A673 (cell line): ENCODE data around the gene GZMM. TPM values are rescaled to one million over a fixed set of nuclear protein-coding genes. Genes with fewer than 3 reads are reported as not detected.

Source experiments
- BruUV-seq: library from RNA; stranded (reverse); fragments of 400-500 nt; replicated peaks from 2 replicates; lab custom pipeline; 2021; lab: Mats Ljungman, UMichigan
- CTCF ChIA-PET: fragments of 300-600 bp; sonication (Branson Sonifier 250); formaldehyde crosslinking; loops from one replicate; lab custom pipeline; 2022; ENCODE audit warnings: antibody characterized with exemption; lab: Charles Lee
- POLR2A ChIA-PET: fragments of 300-600 bp; sonication (Branson Sonifier 250); formaldehyde crosslinking; loops from one replicate; lab custom pipeline; 2022; ENCODE audit warnings: antibody characterized with exemption; ENCODE audit not compliant: low non-redundant PET; lab: Charles Lee
- DNase-seq: peaks from one replicate; pipeline ENCODE4 v3.0.0-alpha.2; 2015; ENCODE audit warnings: low spot score
- H3K27ac ChIP-seq: fragments of 200-600 bp; sonication (generic); 2 replicates; pipeline ENCODE4 v1.5.1; 2016; ENCODE audit warnings: mixed run types, low read depth, mild to moderate bottlenecking, mixed read lengths, antibody characterized with exemption, low read length; ENCODE audit not compliant: poor library complexity, severe bottlenecking
- H3K27me3 ChIP-seq: fragments of 200-600 bp; sonication (generic); replicated peaks from 2 replicates; pipeline ENCODE4 v1.6.1; 2017; ENCODE audit warnings: mixed run types, low read depth, mild to moderate bottlenecking, mixed read lengths, antibody characterized with exemption, low read length; ENCODE audit not compliant: insufficient read depth, poor library complexity
- H3K36me3 ChIP-seq: fragments of 200-600 bp; sonication (generic); 2 replicates; pipeline ENCODE4 v1.6.1; 2016; ENCODE audit warnings: mixed run types, mild to moderate bottlenecking, mixed read lengths, antibody characterized with exemption, low read length; ENCODE audit not compliant: insufficient read depth, poor library complexity, severe bottlenecking
- H3K4me1 ChIP-seq: fragments of 200-600 bp; sonication (generic); 2 replicates; pipeline ENCODE4 v1.6.1; 2017; ENCODE audit warnings: mixed run types, mild to moderate bottlenecking, mixed read lengths, antibody characterized with exemption, low read length; ENCODE audit not compliant: insufficient read depth, poor library complexity, severe bottlenecking
- H3K4me3 ChIP-seq: fragments of 200-600 bp; sonication (generic); 2 replicates; pipeline ENCODE4 v1.5.1; 2016; ENCODE audit warnings: low read depth, mixed run types, mild to moderate bottlenecking, mixed read lengths, low read length; ENCODE audit not compliant: poor library complexity, severe bottlenecking
- H3K9me3 ChIP-seq: fragments of 200-600 bp; sonication (generic); 2 replicates; pipeline ENCODE4 v1.6.1; 2016; ENCODE audit warnings: mixed run types, low read depth, mild to moderate bottlenecking, mixed read lengths, antibody characterized with exemption, low read length; ENCODE audit not compliant: poor library complexity, severe bottlenecking
- CTCF ChIP-seq: fragments of 300-800, 200-600 bp; sonication (generic); conservative IDR thresholded peaks from 2 replicates; pipeline ENCODE4 v1.5.1; 2017; ENCODE audit warnings: low read depth, mild to moderate bottlenecking, antibody characterized with exemption, low read length, moderate library complexity, mixed read lengths
- EZH2 ChIP-seq: fragments of 200-600 bp; sonication (generic); IDR thresholded peaks from 2 replicates; pipeline ENCODE4 v1.6.1; 2017; ENCODE audit warnings: borderline replicate concordance, low read depth, mild to moderate bottlenecking, mixed read lengths, antibody characterized with exemption, low read length; ENCODE audit not compliant: poor library complexity, severe bottlenecking
- intact Hi-C: fragments of 100-400 bp; cut with micrococcal nuclease; formaldehyde crosslinking; loops from one replicate; pipeline ENCODE4 v1.10.0; 2022; ENCODE audit not compliant: unreplicated experiment
- total RNA-seq: library from RNA; stranded (reverse); gene quantifications from 2 replicates; pipeline ENCODE4 v1.2.3, GENCODE V29; 2021

Gene GZMM
- total RNA-seq, 1 experiment from 2014 or later: 2.5 TPM

GRCh38 chr19:506404-507285 is 37.2 kb upstream of the GZMM start:
- Histone ChIP-seq H3K9me3 (no peaks in the 10 kb centered on the region), H3K27ac (peak overlapping the region; percentile 96), H3K36me3 (no peaks in the 10 kb centered on the region), H3K4me1 (peaks cover 25% of the 10 kb centered on the region), H3K4me3 (peak overlapping the region; percentile 82), H3K27me3 (no peaks in the 10 kb centered on the region)
- CTCF ChIA-PET: interaction anchor here (0.7 to 1.3 kb wide), 8 partner anchors 11 to 164 kb away, joined by 3 to 16 read pairs (median 10); partner anchors contain the start of genes CDC34 and MADCAM1
- POLR2A ChIA-PET: no interaction called here
- intact Hi-C loops: no loop called here
- BruUV-seq: no TSS peak
- peak; percentile 93 for DNase-seq
- TF ChIP-seq EZH2 (no peak), CTCF (peak; percentile 99)

- peak; percentile 100 for DNase-seq
- peak within 1 kb of the TSS; percentile 82 for H3K4me3 ChIP-seq
- no TSS peak for BruUV-seq
- peak within 1 kb of the TSS; percentile 96 for H3K27ac ChIP-seq
- POLR2A ChIA-PET: no interaction called here
- CTCF ChIA-PET: interaction anchor here (1.0 to 1.3 kb wide), 6 partner anchors 12 to 165 kb away, joined by 3 to 16 read pairs (median 10); partner anchors contain the start of genes CDC34 and MADCAM1
- H3K4me1 ChIP-seq: peaks cover 25% of the 10 kb centered on the region
- no peaks in the 10 kb centered on the region for H3K9me3 ChIP-seq
- intact Hi-C loops: no loop called here
- no peak for TF ChIP-seq CTCF
- TF ChIP-seq EZH2: no peak
- H3K27me3 ChIP-seq: no peaks in the 10 kb centered on the region
- no peaks in the 10 kb centered on the region for H3K36me3 ChIP-seq
These were observed 36.3 kb upstream of the GZMM start, which contains the start of gene TPGS1 for GRCh38 chr19:507286-508203. TSS of gene TPGS1 (plus strand) at chr19:507497. CDS start at chr19:507507, 10 bp downstream.
